Measurements from ENCODE around the gene CYP26A1.
"Not testable (repeated sequence)": the region's sequence is repeated elsewhere in the genome, so short reads cannot be mapped to it uniquely, and the experiment has no call there.

Gene CYP26A1

GRCh38 chr10:93083743-93084539 is 10.2 kb downstream of the CYP26A1 start:
- FAIRE-seq (no peak), DNase-seq (ENCODE audit: insufficient read length) (no peak)
- TF ChIP-seq POLR2A (IDR thresholded peaks at IDR 0.05; ENCODE audit: low read depth, low read length) (no peak), POLR2AphosphoS5 (IDR thresholded peaks at IDR 0.05; ENCODE audit: low read depth, low read length) (no peak), TAF1 (IDR thresholded peaks at IDR 0.05; ENCODE audit: borderline replicate concordance, low read depth, low read length) (no peak)

- FAIRE-seq (no peak), DNase-seq (ENCODE audit: insufficient read length) (no peak)
- TF ChIP-seq POLR2AphosphoS5 (IDR thresholded peaks at IDR 0.05; ENCODE audit: low read depth, low read length) (no peak), TAF1 (IDR thresholded peaks at IDR 0.05; ENCODE audit: borderline replicate concordance, low read depth, low read length) (no peak), POLR2A (IDR thresholded peaks at IDR 0.05; ENCODE audit: low read depth, low read length) (no peak)
Observed at GRCh38 chr10:93085272-93085859, 11.7 kb downstream of the CYP26A1 start.

- no peak for FAIRE-seq
- no peak for DNase-seq (ENCODE audit: insufficient read length)
- TF ChIP-seq TAF1 (IDR thresholded peaks at IDR 0.05; ENCODE audit: borderline replicate concordance, low read depth, low read length) (no peak), POLR2AphosphoS5 (IDR thresholded peaks at IDR 0.05; ENCODE audit: low read depth, low read length) (no peak), POLR2A (IDR thresholded peaks at IDR 0.05; ENCODE audit: low read depth, low read length) (no peak)
Observed at GRCh38 chr10:93086289-93086688, 12.6 kb downstream of the CYP26A1 start.

GRCh38 chr10:93087846-93088245 is 14.2 kb downstream of the CYP26A1 start:
- TF ChIP-seq POLR2A (IDR thresholded peaks at IDR 0.05; ENCODE audit: low read depth, low read length) = no peak
- TF ChIP-seq POLR2AphosphoS5 (IDR thresholded peaks at IDR 0.05; ENCODE audit: low read depth, low read length) = no peak
- TF ChIP-seq TAF1 (IDR thresholded peaks at IDR 0.05; ENCODE audit: borderline replicate concordance, low read depth, low read length) = no peak

GRCh38 chr10:93088466-93088865 is 14.8 kb downstream of the CYP26A1 start:
- TF ChIP-seq POLR2A (IDR thresholded peaks at IDR 0.05; ENCODE audit: low read depth, low read length) = no peak
- TF ChIP-seq POLR2AphosphoS5 (IDR thresholded peaks at IDR 0.05; ENCODE audit: low read depth, low read length) = no peak
- TF ChIP-seq TAF1 (IDR thresholded peaks at IDR 0.05; ENCODE audit: borderline replicate concordance, low read depth, low read length) = no peak
- FAIRE-seq (no peak), DNase-seq (ENCODE audit: insufficient read length) (no peak)

More at GRCh38 chr10:93087846-93088245, 14.2 kb downstream of the CYP26A1 start:
- DNase-seq (ENCODE audit: insufficient read length) (no peak), FAIRE-seq (no peak)

GRCh38 chr10:93090619-93091018 is 16.9 kb downstream of the CYP26A1 start:
- DNase-seq (ENCODE audit: insufficient read length) (no peak), FAIRE-seq (no peak)
- TF ChIP-seq TAF1 (IDR thresholded peaks at IDR 0.05; ENCODE audit: borderline replicate concordance, low read depth, low read length) (no peak), POLR2AphosphoS5 (IDR thresholded peaks at IDR 0.05; ENCODE audit: low read depth, low read length) (no peak)

GRCh38 chr10:93091960-93092359 is 18.3 kb downstream of the CYP26A1 start:
- DNase-seq (ENCODE audit: insufficient read length) = no peak
- no peak for FAIRE-seq
- TF ChIP-seq TAF1 (IDR thresholded peaks at IDR 0.05; ENCODE audit: borderline replicate concordance, low read depth, low read length) = no peak
- TF ChIP-seq POLR2AphosphoS5 (IDR thresholded peaks at IDR 0.05; ENCODE audit: low read depth, low read length) = no peak
- TF ChIP-seq POLR2A (IDR thresholded peaks at IDR 0.05; ENCODE audit: low read depth, low read length) = no peak

GRCh38 chr10:93095225-93095624 is 21.5 kb downstream of the CYP26A1 start:
- DNase-seq (ENCODE audit: insufficient read length) (no peak), FAIRE-seq (no peak)
- no peak for TF ChIP-seq POLR2A (IDR thresholded peaks at IDR 0.05; ENCODE audit: low read depth, low read length)
- TF ChIP-seq POLR2AphosphoS5 (IDR thresholded peaks at IDR 0.05; ENCODE audit: low read depth, low read length) = no peak
- TF ChIP-seq TAF1 (IDR thresholded peaks at IDR 0.05; ENCODE audit: borderline replicate concordance, low read depth, low read length) = no peak

GRCh38 chr10:93096901-93097300 is 23.2 kb downstream of the CYP26A1 start:
- DNase-seq (ENCODE audit: insufficient read length) = no peak
- FAIRE-seq = no peak
- TF ChIP-seq TAF1 (IDR thresholded peaks at IDR 0.05; ENCODE audit: borderline replicate concordance, low read depth, low read length) (no peak), POLR2A (IDR thresholded peaks at IDR 0.05; ENCODE audit: low read depth, low read length) (no peak), POLR2AphosphoS5 (IDR thresholded peaks at IDR 0.05; ENCODE audit: low read depth, low read length) (no peak)

GRCh38 chr10:93097386-93097785 is 23.7 kb downstream of the CYP26A1 start:
- FAIRE-seq = no peak
- no peak for DNase-seq (ENCODE audit: insufficient read length)
- TF ChIP-seq TAF1 (IDR thresholded peaks at IDR 0.05; ENCODE audit: borderline replicate concordance, low read depth, low read length) = no peak
- TF ChIP-seq POLR2AphosphoS5 (IDR thresholded peaks at IDR 0.05; ENCODE audit: low read depth, low read length) = no peak
- TF ChIP-seq POLR2A (IDR thresholded peaks at IDR 0.05; ENCODE audit: low read depth, low read length) = no peak

- no peak for FAIRE-seq
- DNase-seq (ENCODE audit: insufficient read length) = no peak
- TF ChIP-seq POLR2A (IDR thresholded peaks at IDR 0.05; ENCODE audit: low read depth, low read length) = no peak
- TF ChIP-seq POLR2AphosphoS5 (IDR thresholded peaks at IDR 0.05; ENCODE audit: low read depth, low read length) = no peak
- TF ChIP-seq TAF1 (IDR thresholded peaks at IDR 0.05; ENCODE audit: borderline replicate concordance, low read depth, low read length) = no peak
Observed at GRCh38 chr10:93098816-93099215, 25.1 kb downstream of the CYP26A1 start.

GRCh38 chr10:93099670-93100069 is 26.0 kb downstream of the CYP26A1 start:
- no peak for TF ChIP-seq POLR2A (IDR thresholded peaks at IDR 0.05; ENCODE audit: low read depth, low read length)
- TF ChIP-seq POLR2AphosphoS5 (IDR thresholded peaks at IDR 0.05; ENCODE audit: low read depth, low read length) = no peak
- TF ChIP-seq TAF1 (IDR thresholded peaks at IDR 0.05; ENCODE audit: borderline replicate concordance, low read depth, low read length) = no peak
- FAIRE-seq = no peak

GRCh38 chr10:93101148-93101547 is 27.5 kb downstream of the CYP26A1 start:
- DNase-seq (ENCODE audit: insufficient read length); FAIRE-seq: not testable (repeated sequence)

More at GRCh38 chr10:93099670-93100069, 26.0 kb downstream of the CYP26A1 start:
- DNase-seq (ENCODE audit: insufficient read length) = no peak
